Loucy (cell line): ENCODE results near the gene CUL3.

Experiments used
- EZH2phosphoT487 ChIP-seq: fragments of 200-600 bp; IDR thresholded peaks from 2 replicates; pipeline ENCODE4 v1.6.1; 2018; ENCODE audit warnings: antibody characterized with exemption, mild to moderate bottlenecking, moderate library complexity, borderline replicate concordance
- TF ChIP-seq, protein P1 (sequence below): fragments of 200-600 bp; sonication (generic); conservative IDR thresholded peaks from 2 replicates; pipeline ENCODE4 v1.5.1; 2014; ENCODE audit warnings: mild to moderate bottlenecking, antibody characterized with exemption, low read length

DNA sequence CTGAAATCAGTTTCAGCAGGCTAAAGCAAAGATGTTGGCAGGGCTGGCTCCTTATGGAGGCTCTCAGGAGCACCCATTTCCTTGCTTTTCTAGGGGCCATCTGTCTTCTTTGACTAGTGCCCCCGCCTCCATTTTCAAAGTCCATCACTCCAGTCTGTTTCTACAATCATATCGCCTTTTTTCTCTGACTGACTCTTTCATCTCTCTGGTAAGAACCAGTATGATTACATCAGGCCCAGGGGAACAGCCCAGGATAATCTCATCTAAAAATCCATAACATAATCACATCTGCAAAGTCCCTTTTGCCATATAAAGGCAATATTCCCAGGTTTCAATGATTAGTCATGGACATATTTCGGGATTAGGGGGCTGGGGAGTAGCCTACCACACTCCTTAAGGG, 57.0 kb downstream of the CUL3 start:
- TF ChIP-seq, protein P1, sequence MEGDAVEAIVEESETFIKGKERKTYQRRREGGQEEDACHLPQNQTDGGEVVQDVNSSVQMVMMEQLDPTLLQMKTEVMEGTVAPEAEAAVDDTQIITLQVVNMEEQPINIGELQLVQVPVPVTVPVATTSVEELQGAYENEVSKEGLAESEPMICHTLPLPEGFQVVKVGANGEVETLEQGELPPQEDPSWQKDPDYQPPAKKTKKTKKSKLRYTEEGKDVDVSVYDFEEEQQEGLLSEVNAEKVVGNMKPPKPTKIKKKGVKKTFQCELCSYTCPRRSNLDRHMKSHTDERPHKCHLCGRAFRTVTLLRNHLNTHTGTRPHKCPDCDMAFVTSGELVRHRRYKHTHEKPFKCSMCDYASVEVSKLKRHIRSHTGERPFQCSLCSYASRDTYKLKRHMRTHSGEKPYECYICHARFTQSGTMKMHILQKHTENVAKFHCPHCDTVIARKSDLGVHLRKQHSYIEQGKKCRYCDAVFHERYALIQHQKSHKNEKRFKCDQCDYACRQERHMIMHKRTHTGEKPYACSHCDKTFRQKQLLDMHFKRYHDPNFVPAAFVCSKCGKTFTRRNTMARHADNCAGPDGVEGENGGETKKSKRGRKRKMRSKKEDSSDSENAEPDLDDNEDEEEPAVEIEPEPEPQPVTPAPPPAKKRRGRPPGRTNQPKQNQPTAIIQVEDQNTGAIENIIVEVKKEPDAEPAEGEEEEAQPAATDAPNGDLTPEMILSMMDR = no peak
- no peak for TF ChIP-seq EZH2phosphoT487
